ENCODE results near the gene ZNF324B.
"Not testable (repeated sequence)": the region's sequence is repeated elsewhere in the genome, so short reads cannot be mapped to it uniquely, and the experiment has no call there.

DNA sequence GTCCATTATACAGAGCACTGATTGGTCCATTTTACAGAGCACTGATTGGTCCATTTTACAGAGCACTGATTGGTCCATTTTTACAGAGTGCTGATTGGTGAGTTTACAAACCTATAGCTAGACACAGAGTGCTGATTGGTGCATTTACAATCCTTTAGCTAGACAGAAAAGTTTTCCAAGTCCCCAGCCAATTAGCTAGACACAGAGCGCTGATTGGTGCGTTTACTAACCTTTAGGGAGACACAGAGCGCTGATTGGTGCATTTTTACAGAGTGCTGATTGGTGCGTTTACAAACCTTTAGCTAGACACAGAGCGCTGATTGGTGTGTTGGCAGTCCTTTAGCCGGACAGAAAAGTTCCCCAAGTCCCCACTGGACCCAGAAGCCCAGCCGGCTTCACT, 8.4 kb upstream of the ZNF324B start:
- not testable (repeated sequence) for TF ChIP-seq YY1 (IDR thresholded peaks at IDR 0.05; ENCODE audit: insufficient read depth, insufficient read length); SUZ12 (IDR thresholded peaks at IDR 0.05; ENCODE audit: extremely low read depth, insufficient read depth, insufficient read length)
